Neural crest cell (in vitro differentiated cells): ENCODE results near the gene MLIP. TPM values are rescaled to one million over a fixed set of nuclear protein-coding genes. Genes with fewer than 3 reads are reported as not detected.
"Not testable (repeated sequence)": the region's sequence is repeated elsewhere in the genome, so short reads cannot be mapped to it uniquely, and the experiment has no call there.

ENCODE experiments used
- DNase-seq: peaks from one replicate; pipeline ENCODE4 v3.0.0; 2021; ENCODE audit warnings: low read depth, mixed read lengths, low spot score
- H3K27ac Mint-ChIP-seq: one replicate; pipeline ENCODE4 v1.8.0; 2021; ENCODE audit warnings: mild to moderate bottlenecking, mixed read lengths; ENCODE audit not compliant: unreplicated experiment
- H3K27me3 Mint-ChIP-seq: 2 replicates; pipeline ENCODE4 v1.8.0; 2021; ENCODE audit warnings: low read depth, mild to moderate bottlenecking, mixed read lengths
- H3K36me3 Mint-ChIP-seq: 2 replicates; pipeline ENCODE4 v1.8.0; 2021; ENCODE audit warnings: low read depth, mild to moderate bottlenecking, mixed read lengths
- H3K4me1 Mint-ChIP-seq: 2 replicates; pipeline ENCODE4 v1.8.0; 2021; ENCODE audit warnings: mixed read lengths
- H3K4me3 Mint-ChIP-seq: one replicate; pipeline ENCODE4 v1.8.0; 2021; ENCODE audit warnings: mild to moderate bottlenecking, mixed read lengths
- H3K9me3 Mint-ChIP-seq: 2 replicates; pipeline ENCODE4 v1.8.0; 2021; ENCODE audit warnings: mixed read lengths
- CTCF ChIP-seq: fragments of 200-600 bp; sonication (generic); conservative IDR thresholded peaks from 2 replicates; pipeline ENCODE4 v1.5.0; 2021; ENCODE audit warnings: antibody characterized with exemption, mild to moderate bottlenecking
- total RNA-seq: library from RNA; stranded (reverse); gene quantifications from 2 replicates; pipeline ENCODE4 v1.2.1, GENCODE V29; 2021

Gene MLIP
- total RNA-seq, 1 donor from 2014 or later = not detected

GRCh38 chr6:54192993-54193392, 81.8 kb downstream of the MLIP start:
- Mint-ChIP-seq H3K27ac (no peak overlapping the region), H3K4me3 (no peak overlapping the region), H3K9me3 (no peaks in the 10 kb centered on the region), H3K36me3 (no peaks in the 10 kb centered on the region), H3K4me1 (peaks cover 15% of the 10 kb centered on the region), H3K27me3 (no peaks in the 10 kb centered on the region)
- no peak for TF ChIP-seq CTCF
- DNase-seq = no peak

- H3K27ac Mint-ChIP-seq = peak overlapping the region; percentile 5
- peaks cover 15% of the 10 kb centered on the region for H3K4me1 Mint-ChIP-seq
- TF ChIP-seq CTCF = no peak
Measured at GRCh38 chr6:54193560-54193959, 82.3 kb downstream of the MLIP start.

GRCh38 chr6:54194067-54194466, 82.8 kb downstream of the MLIP start:
- DNase-seq = no peak

More at GRCh38 chr6:54193560-54193959, 82.3 kb downstream of the MLIP start:
- H3K9me3 Mint-ChIP-seq = no peaks in the 10 kb centered on the region
- no peaks in the 10 kb centered on the region for H3K36me3 Mint-ChIP-seq
- no peak overlapping the region for H3K4me3 Mint-ChIP-seq
- no peaks in the 10 kb centered on the region for H3K27me3 Mint-ChIP-seq
- DNase-seq = no peak

GRCh38 chr6:54195637-54196036, 84.4 kb downstream of the MLIP start:
- Mint-ChIP-seq H3K4me1 (peaks cover 15% of the 10 kb centered on the region), H3K9me3 (no peaks in the 10 kb centered on the region), H3K27me3 (no peaks in the 10 kb centered on the region), H3K27ac (no peak overlapping the region), H3K4me3 (no peak overlapping the region), H3K36me3 (no peaks in the 10 kb centered on the region)
- DNase-seq = no peak
- no peak for TF ChIP-seq CTCF

More at GRCh38 chr6:54194067-54194466, 82.8 kb downstream of the MLIP start:
- Mint-ChIP-seq H3K4me1 (peaks cover 15% of the 10 kb centered on the region), H3K4me3 (no peak overlapping the region), H3K9me3 (no peaks in the 10 kb centered on the region), H3K36me3 (no peaks in the 10 kb centered on the region), H3K27ac (no peak overlapping the region), H3K27me3 (no peaks in the 10 kb centered on the region)
- TF ChIP-seq CTCF = no peak

- Mint-ChIP-seq H3K27ac (no peak overlapping the region), H3K4me3 (no peak overlapping the region), H3K36me3 (no peaks in the 10 kb centered on the region), H3K4me1 (peaks cover 15% of the 10 kb centered on the region), H3K27me3 (no peaks in the 10 kb centered on the region), H3K9me3 (no peaks in the 10 kb centered on the region)
- no peak for DNase-seq
- no peak for TF ChIP-seq CTCF
Measured at GRCh38 chr6:54196905-54197304, 85.7 kb downstream of the MLIP start.

DNA sequence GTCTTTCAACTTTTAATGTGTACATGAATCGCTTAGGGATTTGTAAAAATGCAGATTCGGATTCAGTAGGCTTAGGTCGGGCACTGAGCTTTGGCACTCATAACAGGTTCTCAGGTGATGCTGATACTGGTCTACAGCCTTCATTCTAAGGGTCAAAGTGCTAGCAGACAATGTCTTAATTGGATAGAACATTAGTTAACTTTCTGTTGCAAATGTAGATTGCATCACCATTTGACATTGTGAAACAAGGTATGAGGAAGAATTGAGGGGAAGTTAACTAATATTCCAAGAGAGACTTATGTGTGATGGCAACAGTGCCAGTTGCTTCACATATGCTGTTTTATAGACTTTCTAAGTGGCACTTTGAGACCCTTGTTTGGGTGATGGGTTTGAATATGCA, 86.9 kb downstream of the MLIP start:
- peaks cover 12% of the 10 kb centered on the region for H3K4me1 Mint-ChIP-seq
- no peaks in the 10 kb centered on the region for H3K27me3 Mint-ChIP-seq
- no peak for DNase-seq

DNA sequence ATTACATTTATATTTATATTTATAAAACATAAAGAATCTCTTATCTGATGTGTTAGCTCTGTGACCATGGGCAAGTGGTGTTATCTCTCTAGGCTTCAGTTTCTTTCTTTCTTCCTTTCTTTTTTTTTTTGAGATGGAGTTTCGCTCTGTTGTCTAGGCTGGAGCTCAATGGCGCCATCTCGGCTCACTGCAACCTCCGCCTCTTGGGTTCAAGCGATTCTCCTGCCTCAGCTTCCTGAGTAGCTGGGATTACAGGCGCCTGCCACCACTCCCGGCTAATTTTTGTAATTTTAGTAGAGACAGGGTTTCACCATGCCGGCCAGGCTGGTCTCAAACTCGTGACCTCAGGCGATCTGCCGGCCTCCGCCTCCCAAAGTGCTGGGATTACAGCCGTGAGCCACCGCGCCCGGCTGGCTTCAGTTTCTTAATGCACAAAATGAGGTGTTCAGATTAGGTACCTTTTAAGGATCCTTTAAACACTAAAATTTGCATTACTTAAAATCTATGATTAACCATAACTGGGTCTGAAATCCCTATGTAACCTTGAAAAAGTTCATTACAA, 92.3 kb downstream of the MLIP start:
- H3K4me3 Mint-ChIP-seq, H3K36me3 Mint-ChIP-seq, H3K27ac Mint-ChIP-seq, H3K9me3 Mint-ChIP-seq, DNase-seq, H3K27me3 Mint-ChIP-seq, H3K4me1 Mint-ChIP-seq: not testable (repeated sequence)

More for the DNA sequence above, 86.9 kb downstream of the MLIP start:
- H3K4me3 Mint-ChIP-seq = no peak overlapping the region
- no peaks in the 10 kb centered on the region for H3K36me3 Mint-ChIP-seq
- H3K27ac Mint-ChIP-seq = no peak overlapping the region
- TF ChIP-seq CTCF = no peak
- H3K9me3 Mint-ChIP-seq = no peaks in the 10 kb centered on the region
